SH-SY5Y (cell line): ENCODE measurements around the gene GID8.

Experiments
- GATA2 ChIP-seq: IDR thresholded peaks from 2 replicates; pipeline ENCODE4 v1.6.1; 2011; ENCODE audit warnings: mild to moderate bottlenecking, low read depth, low read length
- GATA3 ChIP-seq: IDR thresholded peaks from 2 replicates; pipeline ENCODE4 v1.6.1; 2011; ENCODE audit warnings: low read depth, mild to moderate bottlenecking, low read length, moderate library complexity

- TF ChIP-seq GATA2 (no peak), GATA3 (no peak)
Measured at GRCh38 chr20:62895539-62895938, 42.4 kb upstream of the GID8 start.
